ENCODE measurements around the gene TSPAN32. TPM values are rescaled to one million over a fixed set of nuclear protein-coding genes. Genes with fewer than 3 reads are reported as not detected.

The TSPAN32 gene
- polyA plus RNA-seq, 2 of the 4 experiments (the other 2 are of a cell fraction): not detected

Small RNAs within 50 kb of the gene (small RNA-seq; reads per million reads assigned to genes)
- 0 reads per million in 6 experiments for gene RNU6-878P

Other genes with a start within 250 kb of the TSPAN32 start
- 2.0 and 4.9 TPM in 2 replicates for gene IGF2, start 162.6 kb upstream of the TSPAN32 start, polyA plus RNA-seq (2011; rRNA removed)
- gene IGF2, start 162.6 kb upstream of the TSPAN32 start, polyA plus RNA-seq (2017; fragmentation: RNase III; extraction: RNeasy Plus Mini Kit Qiagen cat#74134 plus additional on column Dnase treatment): 1.1 to 4.2 TPM (median 2.9 TPM) in 3 replicates
- not detected in 2 replicates for gene INS, start 140.8 kb upstream of the TSPAN32 start, polyA plus RNA-seq (2011; rRNA removed)
- not detected in 3 replicates for gene INS, start 140.8 kb upstream of the TSPAN32 start, polyA plus RNA-seq (2017; fragmentation: RNase III; extraction: RNeasy Plus Mini Kit Qiagen cat#74134 plus additional on column Dnase treatment)
- not detected in 2 replicates for gene TH, start 130.2 kb upstream of the TSPAN32 start, polyA plus RNA-seq (2011; rRNA removed)
- gene TH, start 130.2 kb upstream of the TSPAN32 start, polyA plus RNA-seq (2017; fragmentation: RNase III; extraction: RNeasy Plus Mini Kit Qiagen cat#74134 plus additional on column Dnase treatment): not detected in 3 replicates
- gene ASCL2, start 31.4 kb upstream of the TSPAN32 start, polyA plus RNA-seq (2011; rRNA removed): not detected in 2 replicates
- not detected in 3 replicates for gene ASCL2, start 31.4 kb upstream of the TSPAN32 start, polyA plus RNA-seq (2017; fragmentation: RNase III; extraction: RNeasy Plus Mini Kit Qiagen cat#74134 plus additional on column Dnase treatment)
- not detected in 2 replicates for gene C11orf21, start 95 bp upstream of the TSPAN32 start, polyA plus RNA-seq (2011; rRNA removed)
- not detected in 3 replicates for gene C11orf21, start 95 bp upstream of the TSPAN32 start, polyA plus RNA-seq (2017; fragmentation: RNase III; extraction: RNeasy Plus Mini Kit Qiagen cat#74134 plus additional on column Dnase treatment)
- gene CD81, start 75.3 kb downstream of the TSPAN32 start, polyA plus RNA-seq (2011; rRNA removed): 125 and 160 TPM in 2 replicates
- gene CD81, start 75.3 kb downstream of the TSPAN32 start, polyA plus RNA-seq (2017; fragmentation: RNase III; extraction: RNeasy Plus Mini Kit Qiagen cat#74134 plus additional on column Dnase treatment): 247 to 256 TPM (median 251 TPM) in 3 replicates
- 21.8 and 22.2 TPM in 2 replicates for gene TSSC4, start 98.7 kb downstream of the TSPAN32 start, polyA plus RNA-seq (2011; rRNA removed)
- gene TSSC4, start 98.7 kb downstream of the TSPAN32 start, polyA plus RNA-seq (2017; fragmentation: RNase III; extraction: RNeasy Plus Mini Kit Qiagen cat#74134 plus additional on column Dnase treatment): 45.1 to 45.8 TPM (median 45.5 TPM) in 3 replicates
- not detected in 2 replicates for gene TRPM5, start 142.5 kb downstream of the TSPAN32 start, polyA plus RNA-seq (2011; rRNA removed)
- not detected in 3 replicates for gene TRPM5, start 142.5 kb downstream of the TSPAN32 start, polyA plus RNA-seq (2017; fragmentation: RNase III; extraction: RNeasy Plus Mini Kit Qiagen cat#74134 plus additional on column Dnase treatment)
- 0.17 and 0.26 TPM in 2 replicates for gene KCNQ1, start 143.0 kb downstream of the TSPAN32 start, polyA plus RNA-seq (2011; rRNA removed)
- gene KCNQ1, start 143.0 kb downstream of the TSPAN32 start, polyA plus RNA-seq (2017; fragmentation: RNase III; extraction: RNeasy Plus Mini Kit Qiagen cat#74134 plus additional on column Dnase treatment): 0.12 to 0.14 TPM (median 0.13 TPM) in 3 replicates

All from A549 (cell line).